Measurements from ENCODE around the gene SMIM43.
A peak's percentile ranks its signal among the peaks of the same experiment; 100 is the strongest.

GRCh38 chr4:121726642-121727268, 38.2 kb downstream of the SMIM43 start:
- TF ChIP-seq POLR2AphosphoS5 (IDR thresholded peaks at IDR 0.05; ENCODE audit: low read depth) (no peak), CTCF (IDR thresholded peaks at IDR 0.05; ENCODE audit: insufficient read depth, low read length) (peak; percentile 45), GABPA (IDR thresholded peaks at IDR 0.05; ENCODE audit: low read depth) (no peak)

Measured in HL-60 (cell line).